ENCODE data around the gene ETV1. TPM values are rescaled to one million over a fixed set of nuclear protein-coding genes. Genes with fewer than 3 reads are reported as not detected.

The ETV1 gene
- total and polyA plus RNA-seq, 2 of the 4 experiments (the other 2 are of a cell fraction), result 8.6 to 21.1 TPM

DNA sequence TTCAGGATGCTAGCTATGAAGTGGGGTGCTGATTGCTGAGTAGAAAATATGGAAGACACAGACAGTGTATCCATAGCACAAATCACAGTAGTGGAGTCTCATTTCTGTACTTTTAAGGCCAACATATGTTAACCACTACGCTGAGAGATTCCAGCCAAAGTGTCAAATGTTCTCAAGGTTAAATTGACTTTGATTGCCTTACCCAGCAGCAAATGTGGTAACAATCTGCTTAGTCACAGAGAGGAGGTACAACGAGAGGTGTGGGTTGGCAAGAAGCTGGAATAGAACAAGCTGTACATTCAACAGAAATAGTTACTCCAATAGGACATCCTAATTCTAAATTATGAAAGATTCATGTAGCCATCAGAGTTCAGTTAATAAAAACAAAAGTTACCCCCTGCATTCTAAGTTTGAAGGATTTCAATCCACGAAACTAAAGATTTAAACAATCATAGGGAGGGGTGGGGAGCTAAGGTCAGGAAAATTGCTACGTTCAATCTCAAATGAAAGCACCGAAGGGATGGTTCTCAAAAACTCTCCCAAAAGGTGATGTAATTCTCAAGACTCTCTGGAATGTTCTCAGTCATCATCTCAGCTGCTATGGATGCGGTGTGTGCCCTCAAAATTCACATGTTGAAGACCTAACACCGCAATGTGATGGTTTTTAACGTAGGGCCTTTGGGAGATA, 137.0 kb downstream of the ETV1 start (continued):
- TF ChIP-seq ELK1 (IDR thresholded peaks at IDR 0.05; ENCODE audit: borderline replicate concordance, low read depth, low read length), result no peak

DNA sequence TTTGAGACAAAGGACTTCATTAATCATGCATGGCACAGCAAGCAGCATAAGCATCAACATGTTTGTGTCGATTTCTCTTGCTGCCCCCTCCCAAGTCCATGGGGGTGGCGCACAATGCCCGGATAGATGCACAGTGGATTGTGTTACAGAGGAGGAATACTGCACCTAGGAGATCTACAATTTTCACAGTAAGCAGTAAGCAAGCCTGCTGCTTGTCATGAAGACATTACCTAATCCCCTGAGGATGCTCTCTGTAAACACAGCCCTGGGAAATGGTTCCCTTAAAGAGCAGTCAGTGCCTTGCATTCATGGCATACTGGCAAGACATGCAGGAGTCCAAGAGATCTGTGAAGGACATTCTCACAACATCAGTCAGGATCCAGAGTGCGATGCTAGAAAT, 137.7 kb downstream of the ETV1 start:
- peak; percentile 89 for DNase-seq
- Histone ChIP-seq H3K36me3 (ENCODE audit: control insufficient read depth, insufficient read depth, low read length) (no peaks in the 10 kb centered on the region), H2AK9ac (replicated peaks; ENCODE audit: low read depth, low read length, poor library complexity) (no peak overlapping the region), H4K8ac (ENCODE audit: low read depth in 2 of 2, low read length in 2 of 2) (peak overlapping the region in 1 of 2 experiments; percentile 39; a peak in 1 of 4 replicates), H2AK5ac (ENCODE audit: low read depth, low read length) (peak overlapping the region; percentile 57; the same call in 1 of the 2 replicates), H4K5ac (ENCODE audit: low read depth, low read length) (no peak overlapping the region), H3K9me3 (ENCODE audit: control insufficient read depth, insufficient read depth, low read length) (no peaks in the 10 kb centered on the region), H3K4me1 (ENCODE audit: control insufficient read depth, insufficient read depth, low read length) (peaks cover 10% of the 10 kb centered on the region), H2BK20ac (ENCODE audit: low read depth, low read length) (peak overlapping the region; percentile 58), H3K18ac (ENCODE audit: low read depth, low read length) (peak overlapping the region; percentile 59; the same call in 1 of the 2 replicates), H3K27me3 (ENCODE audit: control insufficient read depth, insufficient read depth, low read length) (no peaks in the 10 kb centered on the region), H3K4ac (ENCODE audit: low read depth, low read length) (peak overlapping the region; percentile 59; the same call in 1 of the 2 replicates), H3K27ac (ENCODE audit: insufficient read depth, low read length) (peak overlapping the region; percentile 37; the same call in 1 of the 2 replicates), H2BK120ac (ENCODE audit: low read depth, low read length) (peak overlapping the region; percentile 62), H4K20me1 (ENCODE audit: insufficient read depth, low read length) (no peaks in the 10 kb centered on the region), H3K4me2 (ENCODE audit: low read depth, low read length) (peak overlapping the region; percentile 59), H2BK15ac (ENCODE audit: low read depth, low read length) (peak overlapping the region; percentile 4), H2AFZ (replicated peaks; ENCODE audit: low read length, poor library complexity) (peak overlapping the region; percentile 3), H3K9ac (ENCODE audit: low read depth, low read length) (no peak overlapping the region), H3K56ac (ENCODE audit: extremely low read depth, insufficient read depth, low read length) (no peak overlapping the region), H2BK5ac (ENCODE audit: low read depth, low read length, poor library complexity, severe bottlenecking) (peak overlapping the region; percentile 31), H3K4me3 (ENCODE audit: insufficient read depth, low read depth, low read length) (no peak overlapping the region), H3K9me1 (ENCODE audit: insufficient read depth, low read length) (peaks cover 4% of the 10 kb centered on the region), H3K23ac (ENCODE audit: low read depth, low read length) (0 out of 2 replicates have a peak overlapping the region, but pooled peaks have one; percentile 4), H3K79me1 (ENCODE audit: low read depth in 1 of 2, low read length in 2 of 2) (no peaks in the 10 kb centered on the region), H4K91ac (ENCODE audit: insufficient read depth, low read depth, low read length) (no peak overlapping the region), H3K14ac (replicated peaks; ENCODE audit: low read depth, low read length) (peak overlapping the region; percentile 58)
- peak; percentile 69 for ATAC-seq (ENCODE audit: low read depth)
- dilution Hi-C loops (cut with HindIII; ENCODE audit: low sequenced_read_pairs, unreplicated experiment) (no loop called here), intact Hi-C loops (cut with micrococcal nuclease) (loop anchor here (2.0 kb wide), 1 partner anchor 139 kb away; no protein-coding TSS in a partner anchor), in situ Hi-C loops (cut with MboI; ENCODE audit: low sequenced_read_pairs) (no loop called here)
- ChIA-PET CTCF (interaction anchor here (0.6 to 1.2 kb wide), 2 partner anchors 10 to 39 kb away, joined by 3 to 4 read pairs; no protein-coding TSS in a partner anchor), POLR2A (ENCODE audit: unreplicated experiment) (no interaction called here)
- BruUV-seq (replicated peaks), result no TSS peak
- no CpG with 5 or more reads among the region's 4 CpGs for WGBS, 2 experiments (ENCODE audit: extremely low coverage in 2 of 2, insufficient read length in 1 of 2)
- TF ChIP-seq BHLHE40 (IDR thresholded peaks at IDR 0.05; ENCODE audit: low read depth, low read length) (peak; percentile 26; the same call in 1 of the 2 replicates), SMC3 (IDR thresholded peaks at IDR 0.05; ENCODE audit: low read depth, low read length) (no peak), RFX5 (IDR thresholded peaks at IDR 0.05; ENCODE audit: low read depth, low read length) (no peak), FOS (IDR thresholded peaks at IDR 0.05; ENCODE audit: low read depth, low read length) (no peak), MXI1 (IDR thresholded peaks at IDR 0.05; ENCODE audit: borderline replicate concordance, low read depth, low read length) (no peak), POLR2A (IDR thresholded peaks at IDR 0.05; ENCODE audit: low read depth, low read length) (no peak), RAD21 (IDR thresholded peaks at IDR 0.05; ENCODE audit: low read length) (peak; percentile 13; the same call in 1 of the 2 replicates), MAFK (IDR thresholded peaks at IDR 0.05; ENCODE audit: low read depth, low read length) (no peak), CTCF (conservative IDR thresholded peaks at IDR 0.05; ENCODE audit: low read depth, low read length) (no peak), MAZ (IDR thresholded peaks at IDR 0.05; ENCODE audit: borderline replicate concordance, low read depth, low read length) (no peak), RCOR1 (IDR thresholded peaks at IDR 0.05; ENCODE audit: insufficient replicate concordance, low read length) (no peak)
